CD4-positive, CD25-positive, alpha-beta regulatory T cell (primary cell): Measurements from ENCODE around the gene HEG1. TPM values are rescaled to one million over a fixed set of nuclear protein-coding genes. Genes with fewer than 3 reads are reported as not detected.
A peak's percentile ranks its signal among the peaks of the same experiment; 100 is the strongest.

Experiments used
- ATAC-seq, 2 donors: fragments of 150-1000 bp; cut with Tn5 transposase; one replicate each; pipeline ENCODE4 v1.10.0; 2021; ENCODE audit warnings: low read depth in 2 of 2, moderate number of reproducible peaks in 2 of 2, moderate library complexity in 1 of 2
- DNase-seq, 3 donors: peaks; one replicate each; pipeline versions ENCODE4 v3.0.0 to v3.0.0-alpha.2; 2012 to 2022; ENCODE audit warnings: mixed read lengths in 1 of 3
- H3K27ac ChIP-seq: one replicate; pipeline ENCODE4 v1.7.0; 2013; ENCODE audit warnings: mild to moderate bottlenecking, low read length; ENCODE audit not compliant: insufficient read depth, poor library complexity, severe bottlenecking
- H3K27me3 ChIP-seq: one replicate; pipeline ENCODE4 v1.7.0; 2013; ENCODE audit warnings: low read length; ENCODE audit not compliant: control insufficient read depth, insufficient read depth
- H3K36me3 ChIP-seq: one replicate; pipeline ENCODE4 v1.7.0; 2013; ENCODE audit warnings: mild to moderate bottlenecking, low read length, moderate library complexity; ENCODE audit not compliant: control insufficient read depth, insufficient read depth
- H3K4me1 ChIP-seq: 2 replicates; pipeline ENCODE4 v1.7.0; 2013; ENCODE audit warnings: mild to moderate bottlenecking, low read length; ENCODE audit not compliant: insufficient read depth, control insufficient read depth, poor library complexity, severe bottlenecking
- H3K4me3 ChIP-seq: one replicate; pipeline ENCODE4 v1.7.0; 2013; ENCODE audit warnings: low read depth, mild to moderate bottlenecking, low read length, moderate library complexity
- H3K9me3 ChIP-seq, 2 experiments: 1 replicate in 1 of 2; 2 replicates in 1 of 2; pipeline ENCODE4 v1.7.0; 2013; ENCODE audit warnings: low read length in 2 of 2, mild to moderate bottlenecking in 1 of 2, moderate library complexity in 1 of 2; ENCODE audit not compliant: control insufficient read depth in 2 of 2
- H3K27ac Mint-ChIP-seq, 3 donors: one replicate each; pipeline ENCODE4 v1.8.0; 2020 to 2022; ENCODE audit warnings: mild to moderate bottlenecking in 3 of 3, mixed read lengths in 3 of 3, moderate library complexity in 2 of 3
- H3K27me3 Mint-ChIP-seq: one replicate; pipeline ENCODE4 v1.8.0; 2022; ENCODE audit warnings: mild to moderate bottlenecking, mixed read lengths
- H3K36me3 Mint-ChIP-seq: one replicate; pipeline ENCODE4 v1.8.0; 2020; ENCODE audit warnings: mixed read lengths
- H3K4me1 Mint-ChIP-seq, 4 donors: one replicate each; pipeline ENCODE4 v1.8.0; 2020 to 2022; ENCODE audit warnings: mixed read lengths in 4 of 4, mild to moderate bottlenecking in 1 of 4
- H3K4me3 Mint-ChIP-seq, 4 donors: one replicate each; pipeline ENCODE4 v1.8.0; 2020 to 2022; ENCODE audit warnings: mild to moderate bottlenecking in 4 of 4, mixed read lengths in 4 of 4, moderate library complexity in 3 of 4
- H3K9me3 Mint-ChIP-seq, 7 donors: one replicate each; pipeline ENCODE4 v1.8.0; 2020 to 2022; ENCODE audit warnings: mixed read lengths in 7 of 7, mild to moderate bottlenecking in 3 of 7, moderate library complexity in 2 of 7
- polyA plus RNA-seq, 4 donors: library from polyadenylated mRNA; unstranded; fragments of 300-500 nt; fragmentation: Illumina TruSeq; gene quantifications; one replicate each; pipeline ENCODE4 v1.2.3, GENCODE V29; 2021
- total RNA-seq: library from RNA; stranded (reverse); gene quantifications from one replicate; pipeline ENCODE4 v1.2.3, GENCODE V29; 2022

HEG1 gene
- total and polyA plus RNA-seq, 5 donors from 2014 or later, result 0.95 to 24.8 (median 2.3) TPM

GRCh38 chr3:125006291-125006731 lies 49.5 kb downstream of the HEG1 start:
- no peak overlapping the region for H3K4me3 ChIP-seq
- Mint-ChIP-seq H3K4me1 (peaks cover 0 to 21% (median 3%) of the 10 kb centered on the region in 4 donors), H3K36me3 (peaks cover 56% of the 10 kb centered on the region), H3K27ac (no peak overlapping the region), H3K4me3 (no peak overlapping the region), H3K9me3 (no peaks in the 10 kb centered on the region), H3K27me3 (no peaks in the 10 kb centered on the region)
- H3K9me3 ChIP-seq, result no peaks in the 10 kb centered on the region
- H3K36me3 ChIP-seq, result peaks cover 85% of the 10 kb centered on the region
- H3K27ac ChIP-seq, result no peak overlapping the region
- no peaks in the 10 kb centered on the region for H3K27me3 ChIP-seq
- DNase-seq, result no peak
- ATAC-seq, result no peak
- H3K4me1 ChIP-seq, result no peaks in the 10 kb centered on the region

GRCh38 chr3:125005676-125006075 lies 50.1 kb downstream of the HEG1 start:
- H3K9me3 ChIP-seq, result no peaks in the 10 kb centered on the region
- no peak overlapping the region for H3K4me3 ChIP-seq
- Mint-ChIP-seq H3K4me3 (no peak overlapping the region), H3K27ac (peak overlapping the region in 1 of 3 donors; percentile 26), H3K36me3 (peaks cover 54% of the 10 kb centered on the region), H3K27me3 (no peaks in the 10 kb centered on the region), H3K9me3 (no peaks in the 10 kb centered on the region), H3K4me1 (peaks cover 0 to 19% (median 2%) of the 10 kb centered on the region in 4 donors)
- H3K27ac ChIP-seq, result no peak overlapping the region
- no peaks in the 10 kb centered on the region for H3K4me1 ChIP-seq
- DNase-seq (no peak), ATAC-seq (no peak)
- H3K27me3 ChIP-seq, result no peaks in the 10 kb centered on the region
- H3K36me3 ChIP-seq, result peaks cover 89% of the 10 kb centered on the region

DNA sequence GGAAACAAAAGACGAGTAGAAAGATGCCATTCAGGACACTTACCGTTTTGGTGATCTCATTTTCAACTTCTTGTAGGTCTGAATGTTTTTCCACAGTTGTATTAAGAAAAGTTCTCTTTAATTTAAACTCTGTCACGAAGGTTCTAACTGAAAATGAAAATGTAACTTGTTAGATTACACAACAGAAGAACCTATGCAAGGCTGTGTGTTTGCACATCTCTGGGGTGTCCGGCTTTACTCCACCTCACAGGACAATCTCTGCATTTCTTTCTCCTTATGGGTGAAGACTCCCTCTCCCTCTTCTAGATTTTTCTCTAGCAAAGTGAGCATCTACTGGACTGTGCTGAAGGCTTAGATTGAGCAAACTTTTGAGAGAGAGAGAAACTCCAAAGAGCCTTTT lies 50.6 kb downstream of the HEG1 start:
- Mint-ChIP-seq H3K27me3 (no peaks in the 10 kb centered on the region), H3K4me3 (no peak overlapping the region), H3K9me3 (no peaks in the 10 kb centered on the region), H3K36me3 (peaks cover 56% of the 10 kb centered on the region), H3K27ac (peak overlapping the region in 1 of 3 donors; percentile 26), H3K4me1 (peaks cover 0 to 19% (median 2%) of the 10 kb centered on the region in 4 donors)
- no peak for DNase-seq
- ATAC-seq, result no peak
- no peaks in the 10 kb centered on the region for H3K9me3 ChIP-seq
- H3K27me3 ChIP-seq, result no peaks in the 10 kb centered on the region
- H3K27ac ChIP-seq, result no peak overlapping the region
- H3K4me1 ChIP-seq, result no peaks in the 10 kb centered on the region
- peaks cover 90% of the 10 kb centered on the region for H3K36me3 ChIP-seq
- no peak overlapping the region for H3K4me3 ChIP-seq

DNA sequence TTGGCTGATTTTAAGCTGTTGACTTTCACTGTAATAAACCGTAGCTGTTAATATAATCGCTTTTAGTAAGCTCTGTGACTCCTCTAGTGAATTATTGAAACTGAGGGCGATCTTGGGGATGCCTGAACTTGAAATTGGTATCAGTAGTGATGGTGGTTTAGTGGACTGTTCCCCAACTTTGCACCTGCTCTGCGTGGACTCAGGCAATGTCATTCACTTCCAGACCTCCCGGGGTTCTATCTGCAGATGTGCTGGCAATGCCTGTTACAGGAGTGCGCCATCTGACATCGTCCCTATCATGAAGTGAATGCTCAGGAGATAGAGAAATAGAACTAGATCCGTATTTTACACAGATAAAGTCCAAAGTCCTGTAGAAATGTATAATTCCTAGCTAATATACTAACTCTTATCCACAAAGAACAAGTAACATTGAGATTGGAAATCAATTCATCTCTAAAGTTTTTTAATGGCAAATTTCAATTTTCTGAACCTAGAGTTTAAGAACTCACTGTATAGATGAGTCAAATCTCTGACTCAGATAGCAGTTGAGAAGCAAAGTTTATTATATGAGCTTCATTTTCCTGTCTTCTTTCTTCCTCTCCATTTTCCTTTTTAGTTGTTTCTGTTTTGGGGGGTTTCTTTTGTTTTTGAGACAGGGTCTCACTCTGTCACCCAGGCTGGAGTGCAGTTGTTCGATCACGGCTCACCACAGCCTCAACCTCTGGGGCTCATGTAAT lies 51.8 kb downstream of the HEG1 start:
- H3K27ac ChIP-seq, result no peak overlapping the region
- Mint-ChIP-seq H3K27ac (peak overlapping the region in 1 of 3 donors; percentile 68), H3K36me3 (peaks cover 57% of the 10 kb centered on the region), H3K4me1 (peaks cover 0 to 19% (median 2%) of the 10 kb centered on the region in 4 donors), H3K27me3 (no peaks in the 10 kb centered on the region), H3K4me3 (no peak overlapping the region), H3K9me3 (no peaks in the 10 kb centered on the region)
- H3K4me1 ChIP-seq, result no peaks in the 10 kb centered on the region
- no peak overlapping the region for H3K4me3 ChIP-seq
- no peak for ATAC-seq
- H3K9me3 ChIP-seq, result no peaks in the 10 kb centered on the region
- peaks cover 91% of the 10 kb centered on the region for H3K36me3 ChIP-seq
- H3K27me3 ChIP-seq, result no peaks in the 10 kb centered on the region
- DNase-seq, result no peak

- H3K9me3 ChIP-seq, result no peaks in the 10 kb centered on the region
- Mint-ChIP-seq H3K27ac (peak overlapping the region in 2 of 3 donors; percentile 68 to 76), H3K9me3 (no peaks in the 10 kb centered on the region), H3K4me3 (no peak overlapping the region), H3K27me3 (no peaks in the 10 kb centered on the region), H3K36me3 (peaks cover 60% of the 10 kb centered on the region), H3K4me1 (peaks cover 0 to 19% (median 3%) of the 10 kb centered on the region in 4 donors)
- H3K4me1 ChIP-seq, result no peaks in the 10 kb centered on the region
- no peak for ATAC-seq
- H3K27me3 ChIP-seq, result no peaks in the 10 kb centered on the region
- no peak overlapping the region for H3K4me3 ChIP-seq
- DNase-seq, result no peak
- H3K36me3 ChIP-seq, result peaks cover 86% of the 10 kb centered on the region
- H3K27ac ChIP-seq, result no peak overlapping the region
These were observed 52.4 kb downstream of the HEG1 start for GRCh38 chr3:125003369-125003853.

GRCh38 chr3:125002414-125003368 lies 53.1 kb downstream of the HEG1 start:
- H3K4me3 ChIP-seq, result no peak overlapping the region
- ATAC-seq (no peak), DNase-seq (peak in 2 of 3 donors; percentile 10 to 18)
- Mint-ChIP-seq H3K4me1 (peaks cover 0 to 19% (median 3%) of the 10 kb centered on the region in 4 donors), H3K9me3 (no peaks in the 10 kb centered on the region), H3K36me3 (peaks cover 62% of the 10 kb centered on the region), H3K4me3 (no peak overlapping the region), H3K27me3 (no peaks in the 10 kb centered on the region), H3K27ac (peak overlapping the region; percentile 51 to 76 (median 75))
- H3K4me1 ChIP-seq, result no peaks in the 10 kb centered on the region
- H3K36me3 ChIP-seq, result peaks cover 86% of the 10 kb centered on the region
- H3K9me3 ChIP-seq, result no peaks in the 10 kb centered on the region
- H3K27me3 ChIP-seq, result no peaks in the 10 kb centered on the region
- H3K27ac ChIP-seq, result no peak overlapping the region

DNA sequence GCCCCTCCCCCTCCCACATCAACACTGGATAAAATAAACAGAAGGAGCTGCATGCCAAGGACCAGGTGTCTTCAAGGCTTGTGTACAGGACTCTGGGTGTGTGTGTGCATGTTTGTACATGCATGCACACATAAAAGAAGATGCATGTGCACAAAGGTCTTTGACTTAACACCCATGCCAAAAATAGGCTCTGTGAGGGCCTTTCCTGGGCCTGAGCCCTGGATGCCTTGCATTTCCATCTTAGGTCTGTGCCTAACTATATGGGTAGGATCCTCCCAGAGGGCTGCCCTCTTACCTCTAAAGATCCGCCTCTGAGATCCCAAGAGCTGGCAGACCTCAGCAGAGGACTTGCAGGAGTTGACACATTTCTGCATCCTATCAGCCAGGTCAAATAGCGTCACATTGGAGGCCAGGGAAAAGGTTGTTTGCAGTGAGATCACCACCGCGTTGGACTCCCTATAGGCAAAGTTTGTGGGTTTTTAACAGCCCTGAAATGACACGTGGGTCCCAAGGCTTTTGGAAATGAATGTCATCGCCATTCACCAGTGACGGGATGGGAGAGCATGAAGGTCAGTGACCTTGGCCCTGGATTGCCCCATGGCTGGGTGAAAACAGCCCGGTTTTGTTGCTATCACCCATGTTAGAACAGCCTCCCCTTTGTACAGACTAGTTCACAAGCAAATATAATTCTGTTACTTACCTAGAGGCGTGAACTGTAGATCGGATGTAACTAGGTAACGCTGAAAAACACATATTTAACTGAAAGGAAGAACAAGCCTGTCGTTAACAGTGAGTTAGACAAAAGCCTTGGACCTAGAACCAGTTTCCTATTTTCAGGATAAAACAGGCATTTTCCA lies 54.0 kb downstream of the HEG1 start:
- Mint-ChIP-seq H3K27ac (peak overlapping the region in 1 of 3 donors; percentile 75), H3K36me3 (peaks cover 71% of the 10 kb centered on the region), H3K27me3 (no peaks in the 10 kb centered on the region), H3K9me3 (no peaks in the 10 kb centered on the region), H3K4me3 (no peak overlapping the region), H3K4me1 (peaks cover 0 to 19% (median 6%) of the 10 kb centered on the region in 4 donors)
- H3K27ac ChIP-seq, result no peak overlapping the region
- H3K27me3 ChIP-seq, result no peaks in the 10 kb centered on the region
- no peaks in the 10 kb centered on the region for H3K9me3 ChIP-seq
- peak in 1 of 3 donors; percentile 5 for DNase-seq
- H3K36me3 ChIP-seq, result peaks cover 90% of the 10 kb centered on the region
- no peak for ATAC-seq
- H3K4me3 ChIP-seq, result no peak overlapping the region
- no peaks in the 10 kb centered on the region for H3K4me1 ChIP-seq
